Measurements from ENCODE around the gene CRABP2.

The CRABP2 gene

DNA sequence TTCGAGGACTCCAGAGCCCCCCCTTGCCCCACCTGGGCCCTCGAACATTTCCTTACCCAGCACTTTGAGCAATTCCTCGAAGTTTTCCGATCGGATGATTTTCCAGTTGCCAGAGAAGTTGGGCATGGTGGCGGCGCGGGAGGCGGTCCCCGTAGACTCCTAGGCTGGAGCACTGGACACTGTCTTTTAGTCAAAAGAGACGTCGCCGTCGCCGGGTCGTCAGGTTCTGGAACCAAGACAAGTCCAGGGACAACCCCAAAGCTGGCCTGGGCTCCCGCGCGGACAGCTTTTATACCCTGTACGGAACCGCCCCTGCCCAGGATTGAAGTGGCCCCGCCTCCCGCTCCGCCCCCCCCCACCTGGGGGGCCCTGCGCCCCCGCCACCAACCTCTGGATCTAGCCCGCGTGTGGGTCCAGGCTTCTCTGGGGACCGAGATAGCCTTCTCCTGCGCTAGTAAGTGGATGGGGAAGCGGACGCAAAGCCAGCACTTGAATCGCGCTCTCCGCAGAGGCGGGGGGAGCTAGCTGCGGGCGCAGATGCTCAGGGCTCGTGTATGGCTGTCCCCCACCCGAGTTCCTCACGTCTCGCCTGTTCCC is at the start of gene CRABP2:
Gene CRABP2, minus strand, starts transcription at position 263 of the 597 bp plus-strand sequence. Its CDS starts 137 bp downstream, at position 126.
- peak; percentile 87 for DNase-seq

GRCh38 chr1:156754219-156754618 is 48.8 kb upstream of the CRABP2 start:
- DNase-seq = no peak

DNA sequence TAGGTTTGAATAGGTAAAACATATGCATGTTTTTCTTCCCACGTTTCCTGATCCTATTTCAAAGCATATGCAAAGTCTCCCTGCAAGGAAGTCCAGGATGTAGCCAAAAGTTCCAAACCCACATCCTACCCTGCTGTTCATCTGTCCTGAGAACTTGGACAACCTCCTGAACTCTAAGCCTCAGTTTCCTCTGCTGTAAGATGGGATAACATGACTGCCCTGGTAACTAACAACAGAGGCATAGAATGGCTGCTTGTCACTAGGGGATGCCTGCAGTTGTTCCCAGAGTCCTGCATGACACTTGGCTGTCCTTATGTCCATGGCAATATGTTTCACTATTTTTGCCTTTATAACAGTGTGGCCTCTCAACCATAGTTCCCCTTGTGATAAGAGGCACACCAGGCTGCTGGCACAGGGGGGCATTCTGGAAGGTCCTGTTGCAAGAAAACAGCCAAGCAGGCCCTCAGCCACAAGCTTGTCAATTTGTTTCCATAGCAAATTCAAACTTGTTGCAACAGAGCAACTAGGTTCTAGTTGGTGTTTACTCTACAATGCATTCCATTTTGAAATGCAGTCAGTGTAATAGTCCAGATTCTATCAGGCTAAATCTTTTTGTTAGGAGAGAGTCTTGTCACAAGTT is 47.6 kb upstream of the CRABP2 start:
- DNase-seq = no peak

- peak; percentile 98 for DNase-seq
Measured at GRCh38 chr1:156751757-156752481, 46.5 kb upstream of the CRABP2 start.

DNA sequence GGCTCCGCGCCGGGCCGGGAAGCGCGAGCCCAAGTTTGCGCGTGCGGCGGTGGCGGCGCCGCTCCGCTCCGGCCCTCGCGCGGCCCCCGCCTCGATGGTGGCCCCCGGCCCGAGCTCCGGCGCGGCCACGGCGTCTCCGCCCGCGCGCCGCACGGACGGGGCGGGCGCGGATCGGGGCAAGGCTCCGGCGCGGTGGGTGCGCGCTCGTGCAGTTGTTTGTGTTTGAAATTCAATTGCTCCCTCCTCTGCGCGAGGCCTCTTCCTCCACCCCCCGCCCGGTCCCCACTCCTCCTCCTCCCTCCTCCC is 46.0 kb upstream of the CRABP2 start, which contains the start of gene HDGF:
Gene HDGF, minus strand, starts transcription at position 225 of the 306 bp plus-strand sequence. CDS start 246 bp downstream, outside the sequence.
- DNase-seq = no peak

DNA sequence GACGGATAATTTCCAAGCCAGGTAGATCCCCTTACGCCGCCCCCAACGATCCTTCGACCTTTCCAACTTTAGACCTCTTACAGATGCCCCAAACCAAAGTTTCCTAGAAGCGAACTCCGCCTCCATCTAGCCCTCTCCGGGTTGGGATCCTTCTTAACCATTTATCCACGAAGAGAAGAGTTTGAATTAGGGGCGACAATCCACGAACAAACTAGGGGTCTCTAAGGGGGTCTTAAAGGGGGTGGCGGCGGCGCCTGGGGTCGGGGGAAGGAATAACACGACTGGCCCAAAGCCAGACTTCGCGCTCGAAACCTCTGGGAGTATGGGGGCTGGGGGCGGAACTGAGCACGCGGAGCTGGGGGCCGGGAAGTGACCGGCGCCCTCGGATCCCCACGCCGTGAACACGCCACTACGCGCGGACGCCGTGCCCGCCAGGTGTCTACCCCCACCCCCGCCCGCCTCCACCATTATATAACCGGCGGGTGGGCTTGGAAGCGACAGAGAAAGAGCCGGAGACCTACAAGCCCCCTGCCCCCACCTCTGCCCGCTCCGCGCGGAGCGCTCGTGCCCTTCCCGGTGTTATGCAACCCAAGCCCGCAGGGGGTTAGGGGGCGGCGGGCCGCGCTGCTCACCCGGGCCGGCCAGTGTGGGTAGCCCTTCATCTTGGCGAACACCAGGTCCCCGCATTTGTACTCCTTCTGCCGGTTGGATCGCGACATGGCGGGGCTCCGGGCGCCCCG is 45.5 kb upstream of the CRABP2 start:
- DNase-seq = no peak

GRCh38 chr1:156750191-156750672 is 44.8 kb upstream of the CRABP2 start:
- no peak for DNase-seq

- DNase-seq = no peak
Measured at GRCh38 chr1:156749419-156750118, 44.2 kb upstream of the CRABP2 start.

DNA sequence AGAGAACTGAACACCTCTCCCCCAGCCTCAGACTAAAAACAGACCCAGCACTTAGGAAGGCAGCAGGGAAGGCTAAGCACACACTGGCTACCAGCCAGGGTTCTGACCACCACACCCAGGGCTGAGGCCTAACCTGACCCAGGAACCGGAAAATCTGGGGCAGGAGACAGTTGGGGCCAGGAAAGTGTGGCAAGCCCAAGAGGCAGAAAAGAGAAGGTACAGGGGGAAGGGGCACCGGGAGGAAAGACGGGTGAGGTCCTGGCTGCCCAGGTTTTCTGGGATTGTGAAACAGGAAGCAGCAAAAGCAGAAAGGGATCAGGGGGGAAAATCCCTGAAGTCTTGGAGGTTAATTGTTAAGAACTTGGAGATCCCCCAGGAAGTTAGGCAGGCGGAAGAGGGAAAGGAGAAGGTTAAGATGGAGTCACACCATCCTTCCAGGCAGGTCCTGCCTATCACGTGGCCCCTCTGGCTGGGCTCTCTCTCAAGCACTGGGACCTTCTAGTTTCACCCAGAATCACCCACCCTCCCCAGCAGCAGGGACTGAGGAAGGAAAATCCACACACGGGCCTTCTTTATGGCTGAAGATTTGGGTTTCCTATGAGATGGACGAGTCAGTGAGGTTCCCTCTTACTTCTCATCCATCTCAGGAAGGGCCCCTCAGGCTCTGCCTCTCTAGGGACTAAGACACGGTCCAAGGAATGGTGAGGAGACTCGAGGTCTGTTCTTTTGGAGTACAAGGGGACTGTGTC is 43.5 kb upstream of the CRABP2 start:
- no peak for DNase-seq

GRCh38 chr1:156747742-156748669 is 42.6 kb upstream of the CRABP2 start:
- DNase-seq = no peak

DNA sequence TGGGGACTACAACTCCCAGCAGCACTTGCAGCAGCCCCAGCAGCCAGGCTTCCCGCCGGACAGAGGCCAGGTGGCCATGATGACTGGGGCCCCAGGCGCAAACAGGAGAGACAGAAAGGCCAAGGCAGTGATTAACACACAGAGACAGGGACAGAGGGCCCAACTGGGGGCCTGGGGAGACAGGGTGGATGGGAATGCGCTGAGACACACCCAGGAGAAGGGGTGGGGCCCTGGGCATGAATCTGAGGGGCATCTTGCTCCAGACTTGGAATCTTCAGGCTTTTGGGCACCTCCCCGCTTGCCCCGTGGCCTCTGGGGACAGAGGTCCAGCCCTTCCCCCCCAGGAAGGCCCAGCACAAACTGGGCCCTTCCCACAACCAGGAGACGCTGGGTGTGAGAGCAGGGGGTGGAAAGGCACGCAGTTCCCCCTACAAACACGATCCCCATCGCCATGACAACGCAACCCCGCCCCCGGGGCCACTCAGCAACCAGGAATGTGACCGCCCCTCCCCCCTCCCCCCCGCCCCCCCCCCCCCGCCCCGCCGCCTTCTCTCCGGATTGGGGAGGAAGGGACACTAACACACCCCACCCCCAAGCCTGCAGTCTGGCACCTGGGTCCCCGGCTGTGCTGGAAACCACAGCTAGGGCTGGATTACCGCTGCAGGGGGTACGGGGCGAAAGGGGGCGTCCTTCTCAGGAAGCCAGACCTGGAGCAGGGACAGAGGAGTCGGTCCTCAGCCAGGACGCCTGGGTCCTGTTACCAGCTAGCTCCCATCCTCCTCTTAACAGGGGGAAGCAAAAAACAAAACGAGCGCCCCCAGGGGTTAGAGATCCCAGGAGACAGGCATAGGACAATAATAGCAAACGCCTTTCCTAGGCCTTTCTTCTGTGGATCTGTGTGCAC is 41.6 kb upstream of the CRABP2 start:
- peak; percentile 95 for DNase-seq

DNA sequence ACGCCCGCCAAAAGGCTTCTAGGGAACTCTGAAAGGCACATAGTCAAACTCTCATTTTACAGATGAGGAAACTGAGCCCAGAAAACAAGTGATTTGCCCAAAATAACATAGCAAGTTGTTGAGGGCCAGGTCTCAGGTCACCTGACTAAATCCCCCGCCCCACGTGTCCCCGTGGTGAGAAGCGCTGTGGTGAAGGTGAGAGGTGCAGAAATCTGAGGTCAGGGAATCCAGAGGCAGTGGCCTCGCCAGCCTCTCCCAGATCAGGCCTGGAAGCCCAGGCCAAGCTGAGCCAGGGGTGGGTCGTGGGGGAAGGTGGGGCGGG is 41.0 kb upstream of the CRABP2 start:
- no peak for DNase-seq

DNA sequence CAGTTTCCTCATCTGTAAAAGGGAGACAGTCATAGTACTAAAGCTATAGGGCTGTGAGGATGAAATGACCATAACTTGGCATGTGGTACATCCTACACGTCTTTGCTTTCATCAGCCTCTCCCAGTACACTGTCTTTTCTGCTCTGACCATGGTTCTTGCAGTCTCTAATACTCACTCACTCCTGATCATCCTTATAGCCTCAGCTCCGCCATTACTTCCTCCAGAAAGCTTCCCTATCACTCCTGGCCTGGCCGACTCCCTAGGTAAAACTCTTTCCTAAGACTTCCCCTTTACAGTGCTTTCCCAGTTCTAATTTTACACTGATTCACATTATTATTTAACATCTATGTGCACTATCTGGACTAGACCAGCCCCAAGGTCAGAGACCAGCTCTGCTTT is 40.5 kb upstream of the CRABP2 start:
- no peak for DNase-seq

DNA sequence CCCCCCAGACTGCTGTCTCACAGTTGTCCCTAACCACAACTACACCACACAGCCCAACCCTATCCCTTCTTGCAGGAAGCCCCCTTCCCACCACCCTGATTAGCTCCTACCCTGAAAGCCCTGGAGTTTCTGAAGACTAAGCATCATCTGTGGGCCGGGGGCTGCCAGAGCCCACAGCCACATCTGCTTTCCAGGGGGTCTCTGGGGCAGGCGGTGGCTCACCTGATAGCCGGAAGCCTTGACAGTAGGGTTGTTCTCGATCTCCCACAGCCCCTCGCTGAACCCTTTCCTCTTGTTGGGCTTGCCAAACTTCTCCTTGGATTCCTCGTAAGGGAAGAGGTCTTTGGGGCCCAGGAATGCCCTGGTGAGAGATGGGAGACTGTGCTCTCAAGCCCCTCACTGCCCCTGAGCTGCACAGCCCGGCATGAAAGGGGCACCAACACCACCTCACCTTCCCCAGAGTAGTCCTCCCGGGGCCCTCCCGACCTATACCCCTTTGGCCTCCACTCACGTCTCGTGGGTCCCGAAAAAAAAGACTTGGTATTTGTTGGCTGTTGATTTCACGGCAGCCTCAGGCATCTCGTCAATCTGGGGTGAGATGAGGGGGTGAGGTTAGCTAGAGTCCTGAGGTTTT is 39.5 kb upstream of the CRABP2 start:
- no peak for DNase-seq

DNA sequence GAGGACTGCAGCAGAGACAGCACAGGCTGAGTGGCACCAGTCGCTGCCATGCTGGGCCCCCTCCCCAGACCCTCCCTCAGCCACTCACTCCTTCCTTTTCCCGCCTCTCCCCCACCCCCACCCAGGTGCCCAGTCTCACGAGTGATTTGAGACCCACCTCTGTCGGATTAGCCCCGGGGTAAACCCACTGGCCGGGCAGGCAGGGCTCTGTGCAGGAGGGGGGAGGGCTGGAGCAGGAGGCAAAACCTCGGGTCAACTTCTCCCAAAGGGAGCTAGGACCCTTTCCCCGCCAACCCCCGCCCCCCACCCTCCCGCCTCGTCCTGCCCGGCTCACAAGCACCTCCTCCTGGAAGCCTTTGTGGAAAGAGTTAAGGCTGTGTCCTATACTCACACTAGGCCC is 39.0 kb upstream of the CRABP2 start:
- no peak for DNase-seq

DNA sequence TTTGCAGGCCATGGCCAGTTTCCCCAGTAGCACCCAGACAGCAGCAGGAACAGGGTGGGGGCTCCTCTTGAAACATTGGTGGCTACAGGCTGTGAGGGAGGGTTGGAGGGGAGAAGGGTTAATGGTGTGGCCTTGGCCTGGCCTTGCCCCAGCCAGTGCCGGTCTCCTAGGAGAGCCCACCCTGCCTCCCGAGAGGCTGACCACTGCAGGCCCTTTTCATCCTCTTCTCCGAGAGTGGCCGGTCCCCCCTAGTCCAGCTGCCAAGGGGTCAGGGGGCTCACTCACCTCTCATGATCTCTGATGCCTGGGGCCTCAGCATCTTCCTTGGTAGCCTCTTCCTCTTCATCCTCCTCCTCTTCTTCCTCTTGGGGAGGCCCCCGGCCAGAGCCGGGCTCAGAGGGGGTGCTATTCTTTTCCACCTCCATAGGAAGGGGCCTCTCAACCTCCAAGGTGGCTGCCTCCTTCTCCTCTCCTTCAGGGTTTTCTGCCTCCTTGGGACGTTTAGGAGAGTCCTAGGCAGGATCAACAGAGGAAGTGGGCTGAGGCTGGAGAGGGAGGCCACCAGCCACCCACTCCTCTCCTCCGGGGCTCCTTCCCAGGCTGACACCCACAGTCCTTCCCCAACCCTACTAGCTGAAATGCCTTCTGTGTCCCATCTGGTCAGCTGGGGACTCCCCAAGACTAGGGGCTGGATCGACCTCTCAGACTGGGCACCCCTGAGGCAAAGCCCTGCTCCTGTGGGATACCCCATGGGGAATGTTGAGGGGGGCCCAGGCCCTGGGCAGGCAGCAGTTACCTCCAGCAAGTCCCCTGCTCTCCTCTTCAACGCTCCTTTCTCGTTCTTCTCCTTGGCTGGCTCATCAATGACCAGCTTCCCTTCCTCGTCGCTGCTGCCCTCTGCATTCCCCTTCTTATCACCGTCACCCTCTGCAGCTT is 38.3 kb upstream of the CRABP2 start:
- DNase-seq = no peak

- no peak for DNase-seq
Measured at GRCh38 chr1:156742801-156743200, 37.4 kb upstream of the CRABP2 start.

DNA sequence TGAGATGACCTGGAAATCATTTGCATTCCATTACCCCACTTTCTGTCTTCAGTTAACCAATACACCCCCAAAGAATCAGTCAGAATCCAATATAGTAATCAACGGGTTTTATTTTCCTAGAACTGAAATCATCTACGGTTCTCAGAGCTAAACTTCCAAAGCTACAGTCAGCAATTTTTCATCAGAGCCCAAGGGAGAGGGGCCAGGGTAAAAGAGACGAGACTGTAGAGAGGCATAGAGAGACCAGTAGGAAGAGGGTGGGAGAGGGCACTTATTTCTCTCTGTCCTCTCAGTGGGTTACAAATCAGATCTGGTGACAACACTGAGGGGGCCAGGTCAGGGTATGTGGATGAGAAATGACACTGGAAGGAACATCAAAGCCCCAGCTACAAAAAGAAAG is 36.6 kb upstream of the CRABP2 start:
- DNase-seq = no peak
